Activated CD4-positive, alpha-beta T cell treated with anti-CD3 and anti-CD28 coated beads, Interleukin-2, amount 50 U/mL, for 16 hours (primary cell): ENCODE results near the gene KDM1B.
"Not testable (repeated sequence)": the region's sequence is repeated elsewhere in the genome, so short reads cannot be mapped to it uniquely, and the experiment has no call there.

Source experiments
- DNase-seq: peaks from one replicate; pipeline ENCODE4 v3.0.0-alpha.2; 2020

KDM1B gene

GRCh38 chr6:18153311-18153703 is 1.9 kb upstream of the KDM1B start:
- no peak for DNase-seq

- no peak for DNase-seq
Measured at GRCh38 chr6:18154507-18155149, 594 bp upstream of the KDM1B start, which contains the start of gene TPMT. TPMT (minus strand) TSS chr6:18155077; CDS start chr6:18149127, 5,950 bp downstream.

GRCh38 chr6:18155864-18156421 is 721 bp downstream of the KDM1B start:
- DNase-seq, result peak; percentile 51

GRCh38 chr6:18160911-18161310 is 5.7 kb downstream of the KDM1B start:
- no peak for DNase-seq

GRCh38 chr6:18161431-18161830 is 6.2 kb downstream of the KDM1B start:
- no peak for DNase-seq

- DNase-seq, result no peak
Measured at GRCh38 chr6:18162401-18162800, 7.2 kb downstream of the KDM1B start.

GRCh38 chr6:18165751-18166150 is 10.5 kb downstream of the KDM1B start:
- DNase-seq, result no peak

GRCh38 chr6:18166312-18167036 is 11.3 kb downstream of the KDM1B start:
- no peak for DNase-seq

GRCh38 chr6:18168264-18168663 is 13.0 kb downstream of the KDM1B start:
- DNase-seq, result no peak

- no peak for DNase-seq
Measured at GRCh38 chr6:18171871-18172270, 16.6 kb downstream of the KDM1B start.

- DNase-seq, result not testable (repeated sequence)
Measured at GRCh38 chr6:18176198-18176597, 21.0 kb downstream of the KDM1B start.

GRCh38 chr6:18177286-18177965 is 22.2 kb downstream of the KDM1B start:
- no peak for DNase-seq

GRCh38 chr6:18178960-18179615 is 23.9 kb downstream of the KDM1B start:
- DNase-seq, result no peak

- no peak for DNase-seq
Measured at GRCh38 chr6:18179770-18180356, 24.6 kb downstream of the KDM1B start.

- no peak for DNase-seq
Measured at GRCh38 chr6:18182568-18182967, 27.3 kb downstream of the KDM1B start.

- DNase-seq, result no peak
Measured at GRCh38 chr6:18183766-18184165, 28.5 kb downstream of the KDM1B start.

GRCh38 chr6:18185624-18186023 is 30.4 kb downstream of the KDM1B start:
- no peak for DNase-seq

GRCh38 chr6:18186033-18186432 is 30.8 kb downstream of the KDM1B start:
- no peak for DNase-seq

- no peak for DNase-seq
Measured at GRCh38 chr6:18186540-18187250, 31.5 kb downstream of the KDM1B start.

GRCh38 chr6:18187701-18188100 is 32.5 kb downstream of the KDM1B start:
- DNase-seq, result no peak

GRCh38 chr6:18189196-18189595 is 34.0 kb downstream of the KDM1B start:
- no peak for DNase-seq

GRCh38 chr6:18192026-18192425 is 36.8 kb downstream of the KDM1B start:
- DNase-seq, result no peak
